ENCODE results near the gene FRS2.

Gene FRS2, protein sequence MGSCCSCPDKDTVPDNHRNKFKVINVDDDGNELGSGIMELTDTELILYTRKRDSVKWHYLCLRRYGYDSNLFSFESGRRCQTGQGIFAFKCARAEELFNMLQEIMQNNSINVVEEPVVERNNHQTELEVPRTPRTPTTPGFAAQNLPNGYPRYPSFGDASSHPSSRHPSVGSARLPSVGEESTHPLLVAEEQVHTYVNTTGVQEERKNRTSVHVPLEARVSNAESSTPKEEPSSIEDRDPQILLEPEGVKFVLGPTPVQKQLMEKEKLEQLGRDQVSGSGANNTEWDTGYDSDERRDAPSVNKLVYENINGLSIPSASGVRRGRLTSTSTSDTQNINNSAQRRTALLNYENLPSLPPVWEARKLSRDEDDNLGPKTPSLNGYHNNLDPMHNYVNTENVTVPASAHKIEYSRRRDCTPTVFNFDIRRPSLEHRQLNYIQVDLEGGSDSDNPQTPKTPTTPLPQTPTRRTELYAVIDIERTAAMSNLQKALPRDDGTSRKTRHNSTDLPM

DNA sequence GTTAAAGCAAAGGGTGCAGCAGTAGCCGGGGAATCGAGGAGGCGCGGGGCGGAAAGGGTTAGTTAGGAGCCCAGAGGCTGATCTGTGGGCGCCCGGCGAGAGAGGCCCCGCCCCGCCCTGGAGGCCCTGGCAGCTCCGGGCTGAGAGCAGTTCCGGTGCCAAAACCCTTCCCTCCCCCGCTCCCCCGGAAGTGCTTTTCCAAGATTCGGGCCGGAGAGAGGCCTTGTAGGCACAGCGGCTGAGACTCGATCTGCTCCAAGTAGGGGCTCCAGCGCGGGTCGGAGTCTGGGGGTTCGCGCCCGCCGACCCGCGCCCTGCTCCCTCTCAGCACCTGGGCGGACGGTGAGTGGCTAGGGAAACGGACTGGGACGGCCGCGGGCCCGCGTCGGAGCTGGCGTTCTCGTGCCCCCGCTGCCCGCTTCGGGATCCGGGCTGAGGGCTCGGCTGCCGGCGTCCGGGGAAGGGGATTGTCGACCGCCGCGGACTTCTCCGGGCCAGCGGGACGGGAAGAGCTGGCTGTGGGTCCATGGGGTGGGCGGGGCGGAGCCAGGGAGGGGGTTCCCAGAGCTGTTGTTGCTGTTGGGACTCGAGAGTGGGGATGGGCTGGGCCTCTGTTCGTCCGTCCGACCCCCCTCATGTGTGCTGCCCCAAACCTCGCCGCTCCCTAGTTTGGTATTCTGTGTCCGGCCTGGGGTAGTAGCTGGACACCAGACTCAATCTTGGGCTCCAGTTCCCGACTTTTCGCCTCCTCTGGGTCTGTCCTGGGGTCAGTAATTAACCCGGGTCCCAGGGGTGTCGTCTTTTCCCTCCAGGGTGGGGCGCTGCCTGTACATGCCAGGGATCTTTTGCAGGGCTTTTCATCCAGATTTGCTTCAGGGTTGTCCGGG lies at the start of gene FRS2:
Gene FRS2 (plus strand): TSS at position 200 of the 887 bp plus-strand sequence. CDS start 98,643 bp downstream, outside the sequence.
- peak; percentile 59 for TF ChIP-seq CTCF (conservative IDR thresholded peaks at IDR 0.05; ENCODE audit: low read depth)
- peak within 1 kb of the TSS; percentile 86 for H3K27ac ChIP-seq
- ChIA-PET POLR2A (ENCODE audit: low non-redundant PET) (interaction anchor here (0.5 to 0.8 kb wide), 3 partner anchors 86 to 817 kb away, joined by 3 to 10 read pairs (median 3); no protein-coding TSS in a partner anchor), CTCF (interaction anchor here (0.7 to 2.6 kb wide), 7 partner anchors 13 to 168 kb away, joined by 3 to 16 read pairs (median 4); no protein-coding TSS in a partner anchor)
- DNase-seq (ENCODE audit: low spot score), result peak; percentile 93

- no peak for TF ChIP-seq CTCF (conservative IDR thresholded peaks at IDR 0.05; ENCODE audit: low read depth)
- POLR2A ChIA-PET (ENCODE audit: low non-redundant PET), result no interaction called here
- CTCF ChIA-PET, result interaction anchor here (0.8 kb wide), 1 partner anchor 131 kb away, joined by 3 read pairs; no protein-coding TSS in a partner anchor
- no peak overlapping the region for H3K27ac ChIP-seq
- DNase-seq (ENCODE audit: low spot score), result no peak
Observed at GRCh38 chr12:69421548-69421947, 48.6 kb upstream of the FRS2 start.

GRCh38 chr12:69423037-69423905 lies 46.9 kb upstream of the FRS2 start:
- H3K27ac ChIP-seq, result no peak overlapping the region
- ChIA-PET CTCF (no interaction called here), POLR2A (ENCODE audit: low non-redundant PET) (no interaction called here)
- DNase-seq (ENCODE audit: low spot score), result no peak
- TF ChIP-seq CTCF (conservative IDR thresholded peaks at IDR 0.05; ENCODE audit: low read depth), result no peak

DNA sequence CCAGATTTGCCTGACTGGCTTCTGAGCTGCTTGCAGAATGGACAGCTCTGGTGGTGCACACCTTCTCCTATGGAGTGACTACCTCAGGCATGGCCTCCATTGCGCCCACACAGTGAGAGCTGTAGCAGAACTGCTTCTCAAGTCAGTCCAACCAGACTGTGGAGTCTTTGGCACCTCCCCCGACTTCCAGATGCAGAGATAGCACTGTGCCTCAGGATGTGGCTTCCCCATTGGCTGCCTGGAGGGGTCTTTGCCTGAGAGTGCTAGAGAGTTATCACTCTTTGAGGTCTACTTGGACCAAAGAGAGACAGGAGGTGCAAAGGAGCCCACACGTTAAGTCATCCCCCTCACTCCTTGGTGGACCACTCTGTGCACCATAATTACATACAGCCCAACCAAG lies 44.8 kb upstream of the FRS2 start:
- DNase-seq (ENCODE audit: low spot score), result no peak
- TF ChIP-seq CTCF (conservative IDR thresholded peaks at IDR 0.05; ENCODE audit: low read depth), result no peak
- H3K27ac ChIP-seq, result no peak overlapping the region

DNA sequence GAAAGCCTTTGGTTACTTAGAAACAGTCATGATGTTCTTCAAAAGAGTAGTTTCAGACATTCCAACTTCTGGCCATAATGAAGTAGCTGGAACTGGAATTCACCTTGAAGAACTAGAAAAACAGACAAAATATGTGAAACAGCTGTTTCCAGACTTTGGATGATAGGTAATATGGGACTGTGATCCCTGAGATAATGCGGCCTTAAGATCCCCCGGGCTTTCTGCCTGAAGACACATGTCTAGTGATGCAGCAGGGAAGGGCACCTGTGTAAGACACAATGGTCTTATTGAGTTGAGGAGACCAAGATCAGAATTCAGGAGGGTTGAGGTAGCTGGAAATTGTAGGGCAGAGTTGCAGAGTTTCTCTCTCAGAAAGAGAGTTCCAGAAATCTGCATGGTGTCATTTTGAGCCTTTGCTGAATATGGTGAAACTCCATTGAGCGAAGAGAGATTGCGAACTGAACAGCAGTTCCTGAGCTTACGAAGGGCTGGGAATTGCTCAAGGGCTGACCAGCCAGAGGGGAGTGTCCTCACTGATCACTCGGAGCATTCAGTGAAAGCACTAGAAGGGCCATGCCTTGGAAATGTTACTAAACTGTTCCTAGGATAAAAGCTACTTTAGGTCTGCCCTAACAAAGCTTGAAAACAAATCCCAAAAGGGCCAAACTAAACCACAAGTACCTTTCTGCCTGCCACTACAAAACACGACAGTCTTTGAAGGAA lies 41.7 kb upstream of the FRS2 start:
- ChIA-PET CTCF (interaction anchor here (0.6 to 0.9 kb wide), 2 partner anchors 11 to 26 kb away, joined by 3 to 4 read pairs; no protein-coding TSS in a partner anchor), POLR2A (ENCODE audit: low non-redundant PET) (no interaction called here)
- H3K27ac ChIP-seq, result no peak overlapping the region
- TF ChIP-seq CTCF (conservative IDR thresholded peaks at IDR 0.05; ENCODE audit: low read depth), result no peak
- DNase-seq (ENCODE audit: low spot score), result no peak

More for the DNA sequence above, 44.8 kb upstream of the FRS2 start:
- CTCF ChIA-PET, result no interaction called here
- POLR2A ChIA-PET (ENCODE audit: low non-redundant PET), result no interaction called here

All from RWPE1 (cell line).